Measurements from ENCODE around the gene SSBP4.
"Not testable (repeated sequence)": the region's sequence is repeated elsewhere in the genome, so short reads cannot be mapped to it uniquely, and the experiment has no call there.

SSBP4 gene

GRCh38 chr19:18396471-18397241, 22.5 kb upstream of the SSBP4 start:
- H3K4me3 ChIP-seq (ENCODE audit: low read depth, low read length) = peak overlapping the region; percentile 41; the same call in 1 of the 2 replicates
- no peak for DNase-seq (ENCODE audit: low read depth)
- TF ChIP-seq, protein P1, sequence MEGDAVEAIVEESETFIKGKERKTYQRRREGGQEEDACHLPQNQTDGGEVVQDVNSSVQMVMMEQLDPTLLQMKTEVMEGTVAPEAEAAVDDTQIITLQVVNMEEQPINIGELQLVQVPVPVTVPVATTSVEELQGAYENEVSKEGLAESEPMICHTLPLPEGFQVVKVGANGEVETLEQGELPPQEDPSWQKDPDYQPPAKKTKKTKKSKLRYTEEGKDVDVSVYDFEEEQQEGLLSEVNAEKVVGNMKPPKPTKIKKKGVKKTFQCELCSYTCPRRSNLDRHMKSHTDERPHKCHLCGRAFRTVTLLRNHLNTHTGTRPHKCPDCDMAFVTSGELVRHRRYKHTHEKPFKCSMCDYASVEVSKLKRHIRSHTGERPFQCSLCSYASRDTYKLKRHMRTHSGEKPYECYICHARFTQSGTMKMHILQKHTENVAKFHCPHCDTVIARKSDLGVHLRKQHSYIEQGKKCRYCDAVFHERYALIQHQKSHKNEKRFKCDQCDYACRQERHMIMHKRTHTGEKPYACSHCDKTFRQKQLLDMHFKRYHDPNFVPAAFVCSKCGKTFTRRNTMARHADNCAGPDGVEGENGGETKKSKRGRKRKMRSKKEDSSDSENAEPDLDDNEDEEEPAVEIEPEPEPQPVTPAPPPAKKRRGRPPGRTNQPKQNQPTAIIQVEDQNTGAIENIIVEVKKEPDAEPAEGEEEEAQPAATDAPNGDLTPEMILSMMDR (IDR thresholded peaks at IDR 0.05; ENCODE audit: low read depth, low read length, missing control alignments) = no peak

DNA sequence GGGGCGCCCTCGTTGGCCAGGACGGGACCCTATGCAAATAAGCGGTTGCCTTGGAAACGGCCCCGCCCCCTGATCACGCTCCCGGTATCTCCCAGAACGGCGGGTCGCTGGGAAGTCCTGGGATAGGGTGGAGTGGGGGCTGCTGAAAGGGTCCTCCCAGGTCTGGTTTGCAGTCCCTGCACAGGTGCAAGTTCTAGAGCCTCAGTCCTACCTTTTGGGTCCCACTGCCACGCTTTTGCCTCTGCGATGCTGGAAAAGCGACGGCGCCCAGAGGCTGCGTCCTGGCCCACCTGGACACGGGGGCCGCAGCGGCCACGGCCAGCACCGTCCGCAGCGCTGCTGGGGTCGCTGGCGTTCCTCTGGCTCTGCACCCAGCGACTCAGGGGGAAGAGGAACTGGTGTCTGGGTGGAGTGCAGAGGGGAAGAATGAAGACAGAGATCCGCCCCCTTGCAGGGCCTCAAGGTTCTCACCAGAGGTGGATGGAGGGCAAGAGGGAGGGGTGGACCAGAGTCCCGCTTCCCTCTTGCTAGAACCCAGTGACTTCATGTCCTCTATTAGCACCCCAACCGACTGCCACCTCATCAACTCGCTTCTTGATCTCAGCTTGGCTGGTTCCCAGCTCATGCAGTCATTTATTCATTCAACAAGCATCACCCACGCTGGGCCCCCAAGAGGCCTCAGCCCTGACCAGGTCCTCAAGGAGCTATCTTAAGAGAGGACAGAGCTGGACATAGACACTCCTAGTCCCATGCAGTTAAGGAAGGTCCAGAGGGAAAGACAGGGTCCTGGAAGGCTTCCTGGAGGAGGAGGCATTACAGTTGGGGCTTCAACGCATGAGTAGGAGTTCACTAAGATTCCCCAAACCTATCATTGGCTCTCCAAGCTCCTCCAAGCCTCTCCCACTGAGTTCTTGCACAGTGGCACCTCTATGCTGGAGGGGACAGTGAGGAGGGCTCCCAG, 21.7 kb upstream of the SSBP4 start, which contains the start of gene LRRC25:
Gene LRRC25 (minus strand): TSS at position 381 of the 961 bp plus-strand sequence. CDS start 659 bp downstream, outside the sequence.
- peak within 1 kb of the TSS; percentile 41 for H3K4me3 ChIP-seq (ENCODE audit: low read depth, low read length)
- DNase-seq (ENCODE audit: low read depth) = no peak

DNA sequence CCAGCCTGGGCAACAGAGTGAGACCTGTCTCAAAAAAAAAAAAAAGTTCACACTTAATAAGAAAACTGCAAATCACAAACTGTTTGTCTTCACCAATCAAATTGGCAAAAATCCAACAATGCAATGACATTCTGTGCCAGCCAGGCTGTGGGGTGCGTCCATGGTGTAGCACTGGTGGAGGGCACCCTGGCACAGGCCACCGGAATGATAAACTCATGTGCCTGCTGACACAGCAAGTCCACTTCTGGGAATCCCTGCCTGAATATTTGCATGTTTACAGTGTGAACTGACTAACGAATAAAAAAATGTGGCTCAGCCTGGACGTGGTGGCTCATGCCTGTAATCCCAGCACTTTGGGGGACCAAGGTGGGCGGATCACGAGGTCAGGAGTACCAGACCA, 20.2 kb upstream of the SSBP4 start:
- TF ChIP-seq, protein P1 (IDR thresholded peaks at IDR 0.05; ENCODE audit: low read depth, low read length, missing control alignments) = no peak
- DNase-seq (ENCODE audit: low read depth) = no peak

More for the DNA sequence above, 21.7 kb upstream of the SSBP4 start, which contains the start of gene LRRC25:
- TF ChIP-seq, protein P1 (IDR thresholded peaks at IDR 0.05; ENCODE audit: low read depth, low read length, missing control alignments) = no peak

GRCh38 chr19:18401580-18402112, 17.6 kb upstream of the SSBP4 start:
- no peak overlapping the region for H3K4me3 ChIP-seq (ENCODE audit: low read depth, low read length)
- DNase-seq (ENCODE audit: low read depth) = no peak
- TF ChIP-seq, protein P1 (IDR thresholded peaks at IDR 0.05; ENCODE audit: low read depth, low read length, missing control alignments) = peak; percentile 42

More for the DNA sequence above, 20.2 kb upstream of the SSBP4 start:
- no peak overlapping the region for H3K4me3 ChIP-seq (ENCODE audit: low read depth, low read length)

GRCh38 chr19:18402455-18403248, 16.5 kb upstream of the SSBP4 start:
- DNase-seq (ENCODE audit: low read depth); H3K4me3 ChIP-seq (ENCODE audit: low read depth, low read length): not testable (repeated sequence)

DNA sequence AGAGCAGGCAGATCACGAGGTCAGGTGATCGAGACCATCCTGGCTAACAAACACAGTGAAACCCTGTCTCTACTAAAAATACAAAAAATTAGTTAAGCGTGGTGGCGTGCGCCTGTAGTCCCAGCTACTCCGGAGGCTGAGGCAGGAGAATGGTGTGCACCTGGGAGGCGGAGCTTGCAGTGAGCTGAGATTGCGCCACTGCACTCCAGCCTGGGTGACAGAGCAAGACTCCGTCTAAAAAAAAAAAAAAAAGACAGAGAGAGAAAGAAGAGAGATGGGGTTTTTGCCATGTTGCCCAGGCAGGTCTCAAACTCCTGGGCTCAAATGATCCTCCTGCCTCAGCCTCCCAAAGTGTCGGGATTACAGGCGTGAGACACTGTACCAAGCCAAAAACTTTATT, 13.4 kb upstream of the SSBP4 start:
- H3K4me3 ChIP-seq (ENCODE audit: low read depth, low read length); DNase-seq (ENCODE audit: low read depth): not testable (repeated sequence)

DNA sequence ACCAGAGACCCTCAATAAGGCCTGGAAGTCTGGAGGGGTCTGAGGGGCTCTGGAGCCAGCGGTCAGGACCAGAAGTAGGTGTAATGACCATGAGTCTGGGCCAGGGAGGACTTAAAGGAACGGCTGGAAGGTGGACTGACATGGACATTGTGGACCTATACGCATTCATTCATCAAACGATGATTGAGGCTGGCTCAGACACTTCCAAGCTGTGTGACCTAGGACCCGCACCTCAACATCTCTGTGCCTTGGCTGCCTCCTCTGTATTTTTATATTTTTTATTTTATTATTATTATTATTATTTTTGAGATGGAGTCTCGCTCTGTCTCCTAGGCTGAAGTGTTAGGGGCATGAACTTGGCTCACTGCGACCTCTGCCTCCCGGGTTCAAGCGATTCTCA, 12.4 kb upstream of the SSBP4 start:
- H3K4me3 ChIP-seq (ENCODE audit: low read depth, low read length) = no peak overlapping the region
- DNase-seq (ENCODE audit: low read depth) = no peak
- TF ChIP-seq, protein P1 (IDR thresholded peaks at IDR 0.05; ENCODE audit: low read depth, low read length, missing control alignments) = no peak
